ENCODE results near the gene CYP24A1.

DNA sequence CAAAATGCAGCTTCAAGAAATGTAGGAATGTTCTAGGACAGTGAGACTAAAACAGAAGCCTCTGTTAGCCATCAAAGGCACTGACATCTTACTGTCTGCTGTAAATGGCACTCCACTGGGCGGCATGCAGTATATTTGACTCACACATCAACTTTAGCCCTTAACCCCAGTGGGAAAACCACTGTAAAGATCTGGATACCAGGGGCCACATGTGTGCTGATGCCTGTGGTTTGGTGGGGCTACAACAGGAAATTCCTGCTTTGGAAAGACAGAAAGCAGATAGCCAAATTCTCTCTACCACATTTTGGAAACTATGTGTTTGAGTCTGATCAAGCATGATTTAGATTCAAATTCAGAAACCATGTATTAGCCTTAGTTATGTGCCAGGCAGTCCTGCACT lies 38.4 kb upstream of the CYP24A1 start:
- TF ChIP-seq, protein P1, sequence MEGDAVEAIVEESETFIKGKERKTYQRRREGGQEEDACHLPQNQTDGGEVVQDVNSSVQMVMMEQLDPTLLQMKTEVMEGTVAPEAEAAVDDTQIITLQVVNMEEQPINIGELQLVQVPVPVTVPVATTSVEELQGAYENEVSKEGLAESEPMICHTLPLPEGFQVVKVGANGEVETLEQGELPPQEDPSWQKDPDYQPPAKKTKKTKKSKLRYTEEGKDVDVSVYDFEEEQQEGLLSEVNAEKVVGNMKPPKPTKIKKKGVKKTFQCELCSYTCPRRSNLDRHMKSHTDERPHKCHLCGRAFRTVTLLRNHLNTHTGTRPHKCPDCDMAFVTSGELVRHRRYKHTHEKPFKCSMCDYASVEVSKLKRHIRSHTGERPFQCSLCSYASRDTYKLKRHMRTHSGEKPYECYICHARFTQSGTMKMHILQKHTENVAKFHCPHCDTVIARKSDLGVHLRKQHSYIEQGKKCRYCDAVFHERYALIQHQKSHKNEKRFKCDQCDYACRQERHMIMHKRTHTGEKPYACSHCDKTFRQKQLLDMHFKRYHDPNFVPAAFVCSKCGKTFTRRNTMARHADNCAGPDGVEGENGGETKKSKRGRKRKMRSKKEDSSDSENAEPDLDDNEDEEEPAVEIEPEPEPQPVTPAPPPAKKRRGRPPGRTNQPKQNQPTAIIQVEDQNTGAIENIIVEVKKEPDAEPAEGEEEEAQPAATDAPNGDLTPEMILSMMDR (IDR thresholded peaks at IDR 0.05; ENCODE audit: poor library complexity, severe bottlenecking) = no peak
- TF ChIP-seq TAF1 (IDR thresholded peaks at IDR 0.05; ENCODE audit: low read depth) (no peak), EZH2 (IDR thresholded peaks at IDR 0.05; ENCODE audit: borderline replicate concordance, insufficient read depth, low read length, poor library complexity, severe bottlenecking) (no peak), SMC3 (conservative IDR thresholded peaks at IDR 0.05; ENCODE audit: poor library complexity) (no peak), POLR2AphosphoS5 (IDR thresholded peaks at IDR 0.05) (no peak)
